Limb (tissue), 2 donors: Measurements from ENCODE around the gene TSKU.
"Not testable (repeated sequence)": the region's sequence is repeated elsewhere in the genome, so short reads cannot be mapped to it uniquely, and the experiment has no call there.

Experiments used
- DNase-seq, 2 donors: peaks; one replicate each; pipeline ENCODE4 v3.0.0-alpha.2; 2016; ENCODE audit errors: extremely low spot score in 2 of 2

Gene TSKU

GRCh38 chr11:76800466-76801200 is 17.5 kb downstream of the TSKU start:
- DNase-seq = no peak

DNA sequence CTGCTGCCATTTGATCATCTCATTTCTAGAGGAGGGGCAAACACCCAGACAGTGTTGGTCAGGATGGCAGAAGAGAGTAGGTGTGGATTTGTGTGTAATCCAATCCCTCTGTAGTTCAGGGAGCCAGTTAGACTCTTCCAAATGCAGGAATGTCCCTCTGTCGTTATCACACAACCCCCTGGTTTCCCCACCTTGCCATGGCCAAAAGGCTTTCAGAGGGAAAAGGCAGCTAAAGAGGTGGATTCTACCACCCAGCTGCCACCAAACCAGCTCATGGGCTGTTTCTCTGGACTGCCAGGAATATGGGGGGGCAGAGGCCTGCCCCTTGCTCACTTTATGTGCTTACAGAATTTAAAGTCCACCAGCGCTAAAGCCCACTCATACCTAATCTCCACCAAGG is 18.1 kb downstream of the TSKU start:
- no peak for DNase-seq

- no peak for DNase-seq
Measured at GRCh38 chr11:76801736-76802135, 18.6 kb downstream of the TSKU start.

DNA sequence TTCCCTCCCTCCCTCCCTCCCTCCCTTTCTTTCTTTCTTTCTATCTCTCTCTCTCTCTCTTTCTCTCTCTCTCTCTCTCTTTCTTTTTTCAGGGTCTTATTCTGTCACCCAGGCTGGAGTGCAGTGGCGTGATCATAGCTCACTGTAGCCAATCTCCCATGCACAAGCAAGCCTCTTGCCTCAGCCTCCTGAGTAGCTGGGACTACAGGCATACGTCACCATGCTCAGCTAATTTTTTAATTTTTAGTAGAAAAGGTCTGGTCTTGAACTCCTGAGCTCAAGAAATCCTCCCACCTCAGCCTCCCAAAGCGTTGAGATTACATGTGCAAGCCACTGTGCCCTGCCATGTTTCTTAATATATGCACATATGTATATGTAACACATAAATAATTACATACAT is 19.0 kb downstream of the TSKU start:
- DNase-seq = no peak

DNA sequence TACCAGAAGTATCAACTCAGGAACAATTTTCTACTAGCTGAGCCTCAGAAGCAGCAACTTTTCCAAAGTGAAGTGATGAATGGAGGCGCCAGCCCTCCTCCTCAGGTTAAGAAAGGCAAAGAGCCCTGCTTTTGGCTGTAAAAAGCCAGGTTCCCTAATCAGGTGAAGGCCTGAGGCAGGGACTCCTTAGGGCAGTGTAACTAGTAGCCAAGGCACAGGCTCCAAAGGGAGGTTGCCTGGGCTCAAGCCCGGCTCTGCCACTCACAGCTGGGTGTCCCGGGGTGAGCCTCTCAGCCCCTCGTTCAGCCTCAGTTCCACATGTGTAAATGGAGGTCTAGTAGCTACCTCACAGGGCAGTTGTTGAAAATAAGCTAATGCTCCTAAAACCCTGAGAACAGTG is 19.5 kb downstream of the TSKU start:
- no peak for DNase-seq

GRCh38 chr11:76803023-76803422 is 19.9 kb downstream of the TSKU start:
- no peak for DNase-seq

DNA sequence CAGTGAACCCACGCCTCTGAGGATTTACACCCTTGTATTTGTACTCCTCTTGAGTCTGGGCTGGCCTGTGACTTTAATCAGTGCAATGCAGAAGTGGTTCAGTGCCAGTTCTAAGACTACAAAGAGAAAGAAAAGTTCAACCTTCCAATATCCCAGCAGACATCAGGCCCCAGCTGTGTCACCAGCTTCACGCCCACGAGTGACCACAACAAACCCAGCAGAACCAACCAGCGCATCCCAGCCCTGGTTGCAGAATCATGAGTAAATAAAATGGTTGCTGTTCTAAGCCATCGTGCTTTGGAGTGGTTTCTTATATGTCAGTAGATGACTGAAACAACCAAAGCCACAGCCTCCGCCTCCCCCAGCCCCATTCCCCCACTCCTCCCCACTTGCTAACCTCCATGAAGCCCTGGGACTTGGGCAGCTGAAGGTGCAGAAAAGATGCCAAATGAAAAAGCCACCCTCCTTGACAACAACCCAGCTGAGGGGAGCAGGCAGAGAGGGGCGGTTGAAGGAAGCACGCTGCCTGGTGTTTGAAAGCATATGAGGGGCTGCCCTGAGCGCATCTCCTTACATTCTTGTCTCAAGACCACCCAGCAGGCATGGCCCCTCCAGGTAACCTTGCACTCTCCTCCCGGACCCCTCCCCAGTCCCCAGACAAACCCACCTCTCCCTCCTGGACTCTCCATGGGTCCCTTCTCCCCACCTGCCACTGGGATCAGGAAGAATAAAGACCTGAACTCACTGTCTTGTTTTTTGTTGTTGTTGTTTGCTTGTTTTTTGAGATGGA is 20.9 kb downstream of the TSKU start:
- no peak for DNase-seq

GRCh38 chr11:76805206-76805913 is 22.2 kb downstream of the TSKU start:
- no peak for DNase-seq

GRCh38 chr11:76806131-76806530 is 23.0 kb downstream of the TSKU start:
- DNase-seq = no peak

GRCh38 chr11:76806608-76807205 is 23.6 kb downstream of the TSKU start:
- DNase-seq = no peak

DNA sequence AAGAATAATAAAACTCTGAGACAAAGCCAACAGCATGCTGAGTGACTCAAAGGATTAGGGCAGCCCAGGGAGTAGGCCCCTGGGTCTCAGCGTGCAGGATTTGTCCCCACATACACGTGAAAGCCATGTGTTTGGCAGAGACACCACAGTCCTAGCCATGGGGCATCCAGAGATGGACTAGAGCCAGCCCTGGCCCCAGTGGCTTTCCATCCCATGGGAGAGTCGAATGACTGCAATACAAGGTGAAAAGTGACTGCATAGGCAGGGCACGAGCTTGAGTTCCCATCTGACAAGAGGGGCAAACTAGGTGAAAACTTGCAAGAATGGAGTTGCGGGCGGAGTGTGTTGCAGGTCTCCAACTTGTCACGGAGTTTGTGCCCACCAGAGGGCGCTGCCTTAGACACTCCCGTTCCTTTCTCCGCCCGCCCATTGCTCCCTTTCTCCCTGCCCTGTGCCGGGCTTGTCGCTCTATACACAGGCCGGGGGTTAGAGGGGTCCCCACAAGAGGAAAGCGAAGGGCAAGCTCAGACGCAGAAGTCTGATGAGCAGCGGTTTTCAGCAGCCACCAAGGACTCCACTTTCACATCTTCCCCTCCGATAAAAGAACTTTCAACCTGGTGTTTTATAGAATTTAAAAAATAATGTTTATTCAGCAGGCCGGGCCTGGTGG is 24.2 kb downstream of the TSKU start:
- DNase-seq = peak; percentile 75 to 89

DNA sequence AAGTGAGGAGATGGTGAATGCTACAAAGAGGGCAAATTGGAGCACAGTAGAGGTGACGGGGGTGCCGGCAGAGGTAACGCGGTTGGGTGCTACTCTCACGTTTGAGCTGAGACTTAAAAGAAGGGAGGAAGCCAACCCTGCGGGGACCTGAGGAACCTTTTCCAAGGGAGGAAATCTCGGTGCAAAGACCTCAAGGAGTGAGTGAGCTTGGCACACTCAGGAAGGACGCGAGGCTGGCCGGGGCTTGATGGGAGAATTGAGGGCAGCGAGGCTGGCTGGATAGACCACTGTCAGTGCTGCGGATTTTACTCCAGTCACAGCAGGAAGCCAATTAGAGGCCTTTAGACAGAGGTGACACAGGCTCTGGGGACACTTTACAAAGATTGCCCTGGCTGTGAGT is 25.0 kb downstream of the TSKU start:
- no peak for DNase-seq

DNA sequence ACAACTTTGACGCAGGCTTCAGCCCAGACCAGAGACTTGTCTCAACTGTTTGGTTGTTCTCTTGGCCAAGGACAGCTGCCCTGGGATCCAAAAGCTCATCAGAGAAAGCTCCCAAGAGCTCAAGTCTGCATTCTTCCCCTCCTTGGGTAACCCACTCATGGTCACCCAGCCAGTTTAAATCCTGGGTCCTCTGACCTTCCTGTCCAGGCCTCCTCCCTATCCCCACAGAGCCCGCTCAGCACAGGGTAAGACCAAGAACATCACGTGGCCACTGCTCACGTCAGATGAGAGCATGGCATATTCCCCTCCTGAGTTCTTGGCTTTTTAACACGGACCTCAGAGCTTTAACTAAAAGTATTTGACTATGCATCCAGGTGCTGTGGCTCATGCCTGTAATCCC is 25.8 kb downstream of the TSKU start:
- DNase-seq = no peak

DNA sequence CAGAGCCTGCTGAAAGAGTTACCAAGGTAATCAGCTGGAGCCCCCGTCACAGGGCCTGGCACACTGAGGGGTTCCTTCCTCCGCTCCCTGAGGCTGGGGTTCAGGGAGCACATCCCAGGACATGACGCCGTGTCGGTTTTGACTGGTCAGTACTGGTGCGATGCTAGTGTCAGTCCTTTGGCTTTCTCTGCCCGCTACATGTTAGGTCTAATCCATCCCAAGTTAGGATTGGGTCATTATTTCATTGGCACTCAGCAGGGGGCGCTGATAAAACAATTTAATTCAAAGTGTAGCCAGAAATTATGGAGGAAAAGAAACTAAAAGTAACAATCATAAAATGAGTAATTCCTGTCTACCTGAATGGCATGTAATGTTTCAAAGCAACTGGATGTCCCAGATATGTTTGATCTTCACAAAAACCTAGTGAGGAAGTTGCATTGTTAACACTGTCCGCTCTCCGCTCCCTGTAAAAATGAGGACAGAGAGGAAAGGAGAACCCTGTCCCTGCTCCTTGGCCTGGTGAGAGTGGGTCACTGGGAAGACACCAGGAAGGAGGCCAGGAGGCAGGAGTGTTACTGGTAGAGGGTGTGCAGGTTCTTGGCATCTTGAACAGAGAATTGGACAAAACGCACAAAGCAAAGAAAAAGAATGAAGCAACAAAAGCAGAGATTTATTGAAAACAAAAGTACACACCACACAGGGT is 27.1 kb downstream of the TSKU start:
- no peak for DNase-seq

DNA sequence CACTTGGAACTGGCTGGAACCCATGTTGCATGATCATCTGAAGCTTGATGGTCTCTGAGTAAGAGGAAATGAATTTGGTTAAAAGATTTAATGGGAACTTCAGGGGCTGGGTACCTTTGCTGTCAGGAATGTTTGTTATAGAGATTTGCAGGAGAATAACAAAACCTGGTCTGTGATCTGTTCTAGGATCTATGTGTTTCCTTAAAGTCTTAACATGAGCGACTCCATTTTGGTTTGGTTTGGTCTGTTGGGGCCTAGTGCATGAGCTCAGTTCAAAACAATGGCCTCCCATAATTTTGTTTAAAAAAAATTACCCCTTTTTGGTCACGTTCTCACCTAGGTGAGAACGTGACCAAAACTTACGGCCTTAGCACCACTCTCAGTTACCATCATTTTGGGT is 28.1 kb downstream of the TSKU start:
- DNase-seq = no peak

DNA sequence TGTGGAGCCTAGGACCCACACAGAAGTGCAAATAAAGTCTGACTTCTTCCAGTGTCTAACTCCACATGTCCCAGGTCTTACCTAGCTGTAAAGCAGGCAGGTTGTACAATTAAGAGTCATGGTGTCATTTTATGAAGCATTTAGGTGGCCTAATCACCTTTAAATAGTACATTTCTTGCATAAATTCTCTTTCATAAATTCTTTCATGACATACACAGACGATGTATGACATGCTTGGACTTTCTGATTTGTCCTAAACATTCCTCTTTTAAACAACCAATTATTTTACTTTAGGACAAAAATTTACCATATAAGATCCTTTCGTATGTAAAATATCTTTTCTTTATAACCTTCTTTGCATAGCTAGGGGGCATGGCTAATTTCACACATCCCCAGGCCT is 31.3 kb downstream of the TSKU start:
- no peak for DNase-seq

DNA sequence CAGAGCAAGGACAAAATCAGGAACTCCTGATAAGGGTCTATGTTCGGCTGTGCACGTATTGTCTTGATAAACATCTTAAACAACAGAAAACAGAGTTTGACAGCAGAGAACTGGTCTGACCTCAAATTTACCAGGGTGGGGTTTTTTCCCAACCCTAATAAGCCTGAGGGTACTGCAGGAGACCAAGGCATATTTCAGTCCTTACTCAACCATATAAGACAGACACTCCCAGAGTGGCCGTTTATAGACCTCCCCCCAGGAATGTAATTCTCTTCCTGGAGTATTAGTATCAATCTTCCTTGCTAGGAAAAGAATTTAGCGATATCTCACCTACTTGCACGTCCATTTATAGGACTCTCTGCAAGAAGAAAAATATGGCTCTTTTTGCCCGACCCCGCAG is 32.5 kb downstream of the TSKU start:
- not testable (repeated sequence) for DNase-seq

GRCh38 chr11:76820184-76820566 is 37.0 kb downstream of the TSKU start:
- DNase-seq = no peak

DNA sequence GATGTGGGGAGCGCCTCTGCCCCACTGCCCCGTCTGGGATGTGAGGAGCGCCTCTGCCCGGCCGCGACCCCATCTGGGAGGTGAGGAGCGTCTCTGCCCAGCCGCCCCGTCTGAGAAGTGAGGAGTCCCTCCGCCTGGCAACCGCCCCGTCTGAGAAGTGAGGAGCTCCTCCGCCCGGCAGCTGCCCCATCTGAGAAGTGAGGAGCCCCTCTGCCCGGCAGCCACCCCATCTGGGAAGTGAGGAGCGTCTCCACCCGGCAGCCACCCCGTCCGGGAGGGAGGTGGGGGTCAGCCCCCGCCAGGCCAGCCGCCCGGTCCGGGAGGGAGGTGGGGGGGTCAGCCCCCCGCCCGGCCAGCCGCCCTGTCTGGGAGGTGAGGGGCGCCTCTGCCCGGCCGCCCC is 38.2 kb downstream of the TSKU start:
- not testable (repeated sequence) for DNase-seq

DNA sequence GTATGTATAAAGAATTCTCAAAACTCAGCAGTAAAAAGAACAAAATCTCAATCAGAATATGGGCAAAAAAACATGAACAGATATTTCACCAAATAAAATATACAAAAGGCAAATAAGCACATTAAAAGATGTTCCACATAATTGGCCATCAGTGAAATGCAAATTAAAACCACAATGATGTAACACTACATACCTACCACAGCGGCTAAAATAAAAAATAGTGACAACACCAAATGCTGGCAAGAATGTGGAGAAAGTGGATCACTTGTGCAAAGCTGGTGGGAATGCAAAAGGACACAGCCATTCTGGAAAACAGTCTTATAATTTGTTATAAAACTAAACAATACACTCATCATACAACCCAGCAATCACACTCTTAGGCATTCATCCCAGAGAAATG is 39.2 kb downstream of the TSKU start:
- no peak for DNase-seq

- no peak for DNase-seq
Measured at GRCh38 chr11:76823481-76824028, 40.4 kb downstream of the TSKU start.
